Neuronal stem cell (in vitro differentiated cells): ENCODE results near the gene KATNB1.

ENCODE experiments used
- DNase-seq: peaks from one replicate; pipeline ENCODE4 v3.0.0-alpha.2; 2013; ENCODE audit warnings: low spot score
- H2AFZ ChIP-seq: one replicate; pipeline ENCODE4 v1.6.1; 2013; ENCODE audit warnings: mild to moderate bottlenecking, low read length, inconsistent platforms
- H2AK5ac ChIP-seq: 2 replicates; pipeline ENCODE4 v1.6.1; 2013; ENCODE audit warnings: low read depth, mild to moderate bottlenecking, inconsistent platforms, low read length, moderate library complexity, mixed read lengths
- H2BK120ac ChIP-seq: 2 replicates; pipeline ENCODE4 v1.6.1; 2013; ENCODE audit warnings: low read depth, mild to moderate bottlenecking, inconsistent platforms, low read length, moderate library complexity, mixed read lengths
- H2BK12ac ChIP-seq: one replicate; pipeline ENCODE4 v1.6.1; 2013; ENCODE audit warnings: low read length, inconsistent platforms
- H2BK15ac ChIP-seq: 2 replicates; pipeline ENCODE4 v1.6.1; 2013; ENCODE audit warnings: mild to moderate bottlenecking, low read length, inconsistent platforms, mixed read lengths
- H2BK5ac ChIP-seq: one replicate; pipeline ENCODE4 v1.6.1; 2013; ENCODE audit warnings: inconsistent platforms, mild to moderate bottlenecking, low read length, moderate library complexity
- H3K14ac ChIP-seq: one replicate; pipeline ENCODE4 v1.6.1; 2013; ENCODE audit warnings: low read length, inconsistent platforms
- H3K18ac ChIP-seq: 2 replicates; pipeline ENCODE4 v1.6.1; 2013; ENCODE audit warnings: low read length, inconsistent platforms
- H3K23ac ChIP-seq: 2 replicates; pipeline ENCODE4 v1.6.1; 2013; ENCODE audit warnings: low read depth, mild to moderate bottlenecking, mixed read lengths, low read length, inconsistent platforms; ENCODE audit not compliant: poor library complexity
- H3K27ac ChIP-seq: replicated peaks from 3 replicates; pipeline ENCODE4 v1.5.1; 2013; ENCODE audit warnings: low read length, inconsistent platforms
- H3K27me3 ChIP-seq, 3 experiments: 2 replicates each; pipeline ENCODE4 v1.6.1; 2013; ENCODE audit warnings: low read length in 3 of 3, mild to moderate bottlenecking in 2 of 3, inconsistent platforms in 1 of 3, low read depth in 1 of 3, mixed read lengths in 1 of 3, moderate library complexity in 1 of 3; ENCODE audit not compliant: control insufficient read depth in 3 of 3, insufficient read depth in 3 of 3
- H3K36me3 ChIP-seq, 2 donors: replicated peaks in 1 of 2; 2 replicates each; pipeline ENCODE4 v1.6.1; 2013; ENCODE audit warnings: low read length in 2 of 2; ENCODE audit not compliant: control insufficient read depth in 2 of 2, insufficient read depth in 2 of 2
- H3K4ac ChIP-seq: 2 replicates; pipeline ENCODE4 v1.6.1; 2013; ENCODE audit warnings: inconsistent platforms, mild to moderate bottlenecking, low read length, moderate library complexity
- H3K4me1 ChIP-seq, 2 donors: 1 replicate in 1 of 2; 2 replicates in 1 of 2; pipeline ENCODE4 v1.6.1; 2013; ENCODE audit warnings: low read length in 2 of 2, low read depth in 1 of 2; ENCODE audit not compliant: control insufficient read depth in 2 of 2, insufficient read depth in 1 of 2
- H3K4me2 ChIP-seq: one replicate; pipeline ENCODE4 v1.6.1; 2013; ENCODE audit warnings: mild to moderate bottlenecking, low read length, inconsistent platforms; ENCODE audit not compliant: insufficient read depth, poor library complexity, severe bottlenecking
- H3K4me3 ChIP-seq, 2 donors: 2 replicates each; pipeline ENCODE4 v1.5.1; 2013; ENCODE audit warnings: low read length in 2 of 2, mild to moderate bottlenecking in 2 of 2, inconsistent platforms in 1 of 2, moderate library complexity in 1 of 2
- H3K79me1 ChIP-seq: one replicate; pipeline ENCODE4 v1.6.1; 2013; ENCODE audit warnings: low read depth, mild to moderate bottlenecking, inconsistent platforms, low read length, moderate library complexity
- H3K9ac ChIP-seq: one replicate; pipeline ENCODE4 v1.6.1; 2013; ENCODE audit warnings: mild to moderate bottlenecking, low read depth, low read length, inconsistent platforms; ENCODE audit not compliant: poor library complexity
- H3K9me3 ChIP-seq, 2 donors: replicated peaks in 1 of 2; 2 replicates each; pipeline versions ENCODE3 to v1.6.1; 2013; ENCODE audit warnings: low read length in 2 of 2, mild to moderate bottlenecking in 2 of 2, inconsistent platforms in 1 of 2, low read depth in 1 of 2, mixed read lengths in 1 of 2, moderate library complexity in 1 of 2; ENCODE audit not compliant: control insufficient read depth in 2 of 2, insufficient read depth in 1 of 2
- H4K8ac ChIP-seq: one replicate; pipeline ENCODE4 v1.6.1; 2013; ENCODE audit warnings: low read depth, mild to moderate bottlenecking, inconsistent platforms, low read length, moderate library complexity
- H4K91ac ChIP-seq: one replicate; pipeline ENCODE4 v1.6.1; 2013; ENCODE audit warnings: low read length, low read depth, mild to moderate bottlenecking, inconsistent platforms; ENCODE audit not compliant: poor library complexity
- WGBS, 2 donors: extraction: QIAGEN DNeasy Blood & Tissue Kit; methylation state at CpG; one replicate each; pipeline ENCODE4 v1.1.7; 2013; ENCODE audit warnings: missing lambda C conversion rate in 2 of 2, mixed read lengths in 1 of 2; ENCODE audit not compliant: insufficient read length in 2 of 2, insufficient replicate concordance in 1 of 2; ENCODE audit errors: extremely low coverage in 2 of 2; 5-methylcytosine and 5-hydroxymethylcytosine counted together

The KATNB1 gene

DNA sequence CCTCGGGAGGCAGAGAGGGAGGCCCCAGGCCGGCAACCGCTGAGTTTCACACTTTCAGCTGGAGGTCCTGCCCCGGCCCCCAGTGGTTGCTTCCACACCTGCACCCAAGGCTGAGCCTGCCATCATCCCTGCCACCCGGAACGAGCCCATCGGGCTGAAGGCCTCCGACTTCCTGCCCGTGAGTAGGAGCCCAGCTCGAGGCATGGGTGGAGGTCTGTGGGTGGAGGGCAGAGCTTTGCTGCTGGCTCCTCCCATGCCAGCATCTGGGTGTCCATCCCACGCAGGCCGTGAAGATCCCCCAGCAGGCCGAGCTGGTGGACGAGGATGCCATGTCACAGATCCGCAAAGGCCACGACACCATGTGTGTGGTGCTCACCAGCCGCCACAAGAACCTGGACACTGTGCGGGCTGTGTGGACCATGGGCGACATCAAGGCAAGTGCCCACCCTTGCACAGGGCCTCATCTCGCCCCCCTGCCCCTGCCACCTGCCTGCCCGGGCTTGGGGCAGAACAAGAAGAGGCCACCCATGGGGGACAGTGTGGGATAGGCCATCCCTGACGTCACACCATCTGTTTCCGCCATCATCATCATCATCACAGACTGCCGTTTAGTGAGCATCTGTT lies 19.6 kb downstream of the KATNB1 start:
- Histone ChIP-seq H3K18ac (no peak overlapping the region), H3K27me3 (no peaks in the 10 kb centered on the region), H2AK5ac (no peak overlapping the region), H3K14ac (peak overlapping the region; percentile 71), H2BK5ac (no peak overlapping the region), H3K4ac (no peak overlapping the region), H3K4me1 (no peaks in the 10 kb centered on the region), H2BK15ac (no peak overlapping the region), H3K4me2 (no peak overlapping the region), H3K23ac (peak overlapping the region; percentile 80), H4K91ac (no peak overlapping the region), H3K4me3 (peak overlapping the region in 1 of 2 donors; percentile 20), H4K8ac (no peak overlapping the region), H3K9me3 (no peaks in the 10 kb centered on the region), H3K36me3 (peaks cover 26 to 73% of the 10 kb centered on the region in 2 donors), H2BK12ac (no peak overlapping the region), H2BK120ac (no peak overlapping the region), H3K9ac (no peak overlapping the region), H3K27ac (no peak overlapping the region), H2AFZ (no peak overlapping the region), H3K79me1 (peaks cover 2% of the 10 kb centered on the region)
- WGBS, 2 donors: no CpG with 5 or more reads among the region's 24 CpGs
- no peak for DNase-seq

DNA sequence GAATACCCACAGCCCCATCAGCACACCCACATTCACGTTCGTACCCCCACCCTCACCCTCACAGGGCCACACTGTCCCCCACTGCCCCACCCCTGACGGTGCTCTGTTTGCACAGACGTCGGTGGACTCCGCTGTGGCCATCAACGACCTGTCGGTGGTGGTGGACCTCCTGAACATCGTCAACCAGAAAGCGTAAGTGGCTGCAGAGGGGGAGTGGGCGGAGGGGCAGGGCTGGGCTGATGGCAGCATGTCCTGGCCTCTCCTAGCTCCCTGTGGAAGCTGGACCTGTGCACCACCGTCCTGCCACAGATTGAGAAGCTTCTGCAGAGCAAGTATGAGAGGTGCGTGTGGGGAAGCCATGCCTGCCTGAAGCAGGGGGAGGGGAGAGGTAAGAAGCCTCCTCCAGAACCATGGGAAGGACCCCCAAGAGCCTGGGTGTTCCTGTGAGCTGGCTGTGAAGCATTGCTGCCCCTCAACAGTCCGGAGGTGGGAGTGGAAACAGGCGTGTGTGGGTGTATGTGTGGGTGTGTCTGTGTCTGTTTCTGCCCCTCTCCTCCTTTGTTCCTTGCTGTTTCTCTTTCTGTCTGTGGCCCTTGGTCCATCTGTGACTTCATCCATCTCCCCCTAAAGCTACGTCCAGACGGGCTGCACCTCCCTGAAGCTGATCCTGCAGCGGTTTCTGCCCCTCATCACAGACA lies 20.3 kb downstream of the KATNB1 start:
- H2BK12ac ChIP-seq: peak overlapping the region; percentile 75
- H2BK15ac ChIP-seq: no peak overlapping the region
- peak overlapping the region; percentile 50 for H3K9ac ChIP-seq
- no peaks in the 10 kb centered on the region for H3K4me1 ChIP-seq
- no CpG with 5 or more reads among the region's 18 CpGs for WGBS, 2 donors
- no peak overlapping the region for H3K4me2 ChIP-seq
- H2AFZ ChIP-seq: no peak overlapping the region
- H2BK5ac ChIP-seq: no peak overlapping the region
- no peaks in the 10 kb centered on the region for H3K9me3 ChIP-seq
- no peak overlapping the region for H2BK120ac ChIP-seq
- no peak for DNase-seq
- no peak overlapping the region for H3K18ac ChIP-seq
- H3K23ac ChIP-seq: no peak overlapping the region
- H3K4me3 ChIP-seq: no peak overlapping the region
- no peak overlapping the region for H3K4ac ChIP-seq
- peaks cover 2% of the 10 kb centered on the region for H3K79me1 ChIP-seq
- H4K8ac ChIP-seq: no peak overlapping the region
- H3K27me3 ChIP-seq: no peaks in the 10 kb centered on the region
- peaks cover 24 to 72% of the 10 kb centered on the region in 2 donors for H3K36me3 ChIP-seq
- no peak overlapping the region for H3K27ac ChIP-seq
- H4K91ac ChIP-seq: no peak overlapping the region
- H3K14ac ChIP-seq: no peak overlapping the region
- H2AK5ac ChIP-seq: no peak overlapping the region

DNA sequence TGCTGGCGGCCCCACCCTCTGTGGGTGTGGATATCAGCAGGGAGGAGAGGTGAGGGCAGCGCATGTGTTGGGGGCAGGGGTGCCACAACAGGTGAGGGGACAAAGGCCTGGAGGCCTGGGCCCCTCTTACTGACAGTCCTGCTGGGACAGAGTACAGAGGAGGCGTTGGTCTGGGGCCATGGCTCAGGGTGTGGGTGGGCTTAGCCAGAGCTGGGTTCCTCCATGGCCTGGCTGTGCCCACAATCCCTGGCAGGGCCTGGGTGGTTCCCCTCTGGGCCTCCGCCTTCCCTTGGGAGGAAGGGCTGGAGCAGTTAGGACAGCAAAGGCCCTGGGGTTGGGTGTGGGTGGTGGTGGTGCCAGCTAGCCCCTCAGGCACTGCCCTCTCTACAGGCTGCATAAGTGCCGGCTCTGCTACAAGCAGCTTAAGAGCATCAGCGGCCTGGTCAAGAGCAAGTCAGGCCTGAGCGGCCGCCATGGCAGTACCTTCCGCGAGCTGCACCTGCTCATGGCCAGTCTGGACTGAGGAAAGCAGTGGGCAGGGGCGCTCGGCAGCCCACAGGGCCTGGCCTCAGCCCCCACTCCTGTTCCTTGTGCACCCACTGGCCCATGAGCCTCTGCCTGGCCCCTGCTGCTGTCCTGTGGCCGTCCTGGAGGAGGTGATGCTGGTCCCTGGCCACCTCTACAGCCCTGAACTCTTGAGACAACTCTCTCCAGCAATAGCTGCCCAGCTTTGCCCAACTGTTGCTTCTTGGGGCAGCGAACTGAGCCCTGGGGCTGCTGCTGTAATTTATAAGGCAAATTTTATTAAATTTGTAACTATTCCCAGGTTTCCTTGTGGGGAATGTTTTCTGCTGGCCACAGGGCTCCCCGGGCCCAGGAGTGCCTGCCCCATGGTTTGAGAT lies 21.1 kb downstream of the KATNB1 start:
- H3K4me3 ChIP-seq: no peak overlapping the region
- no peak for DNase-seq
- H4K8ac ChIP-seq: no peak overlapping the region
- H3K9ac ChIP-seq: peak overlapping the region; percentile 50
- no peak overlapping the region for H3K18ac ChIP-seq
- H3K4me1 ChIP-seq: no peaks in the 10 kb centered on the region
- H3K23ac ChIP-seq: no peak overlapping the region
- H2BK120ac ChIP-seq: no peak overlapping the region
- H4K91ac ChIP-seq: no peak overlapping the region
- no peaks in the 10 kb centered on the region for H3K27me3 ChIP-seq
- H3K27ac ChIP-seq: no peak overlapping the region
- no peak overlapping the region for H3K14ac ChIP-seq
- no peak overlapping the region for H2BK15ac ChIP-seq
- H2AK5ac ChIP-seq: no peak overlapping the region
- no peak overlapping the region for H2BK5ac ChIP-seq
- peaks cover 19 to 67% of the 10 kb centered on the region in 2 donors for H3K36me3 ChIP-seq
- no peak overlapping the region for H3K4me2 ChIP-seq
- no peak overlapping the region for H3K4ac ChIP-seq
- H3K79me1 ChIP-seq: peaks cover 2% of the 10 kb centered on the region
- H2AFZ ChIP-seq: no peak overlapping the region
- H2BK12ac ChIP-seq: peak overlapping the region; percentile 75
- no peaks in the 10 kb centered on the region for H3K9me3 ChIP-seq
- WGBS, 2 donors: no CpG with 5 or more reads among the region's 15 CpGs

DNA sequence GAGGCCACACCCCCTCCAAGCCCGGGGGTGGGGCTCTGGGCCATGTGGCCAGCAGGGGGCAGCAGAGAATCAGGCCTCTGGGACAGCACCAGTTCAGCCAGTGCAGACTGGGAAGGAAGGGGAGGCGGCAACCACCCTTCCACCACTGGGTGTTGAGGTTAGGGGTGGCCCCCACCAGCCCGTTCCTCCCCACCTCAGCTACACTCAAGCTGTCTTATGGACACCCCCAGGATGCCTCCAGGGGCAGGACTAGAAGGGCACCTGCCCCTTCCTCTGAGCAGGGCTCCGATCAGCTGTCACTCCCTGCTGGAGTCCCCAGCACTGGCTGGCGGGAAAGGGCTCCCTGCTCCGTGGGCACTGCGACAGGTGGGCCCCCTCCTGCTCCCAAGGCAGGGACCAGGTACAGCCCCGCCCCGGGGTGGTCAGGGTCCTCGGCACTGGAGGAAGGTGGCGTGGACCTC lies 21.8 kb downstream of the KATNB1 start:
- Histone ChIP-seq H3K36me3 (peaks cover 17 to 60% of the 10 kb centered on the region in 2 donors), H3K4ac (no peak overlapping the region), H2AK5ac (peak overlapping the region; percentile 35), H3K14ac (no peak overlapping the region), H3K18ac (peak overlapping the region; percentile 28), H3K79me1 (peaks cover 2% of the 10 kb centered on the region), H2BK5ac (no peak overlapping the region), H3K27ac (no peak overlapping the region), H3K9ac (no peak overlapping the region), H3K4me3 (no peak overlapping the region), H3K4me2 (no peak overlapping the region), H2BK12ac (no peak overlapping the region), H4K91ac (no peak overlapping the region), H3K27me3 (no peaks in the 10 kb centered on the region), H4K8ac (no peak overlapping the region), H3K4me1 (no peaks in the 10 kb centered on the region), H2BK15ac (no peak overlapping the region), H2BK120ac (no peak overlapping the region), H2AFZ (no peak overlapping the region), H3K23ac (no peak overlapping the region), H3K9me3 (no peaks in the 10 kb centered on the region)
- WGBS, 2 donors: no CpG with 5 or more reads among the region's 11 CpGs
- DNase-seq: peak; percentile 74
